K562 (cell line): ENCODE measurements around the gene CTRL. TPM values are rescaled to one million over a fixed set of nuclear protein-coding genes. Genes with fewer than 3 reads are reported as not detected.

Experiments used
- AFF4 ChIP-seq: sonication (generic); formaldehyde crosslinking; IDR thresholded peaks from 2 replicates; pipeline ENCODE4 v1.8.0; 2023; ENCODE audit warnings: mild to moderate bottlenecking, missing genetic modification reagents
- BRD9 ChIP-seq: fragments of 450-650 bp; IDR thresholded peaks from 2 replicates; pipeline ENCODE4 v1.6.1; 2018; ENCODE audit warnings: low read depth; ENCODE audit not compliant: partially characterized antibody
- CBX5 ChIP-seq: IDR thresholded peaks from 2 replicates; pipeline ENCODE4 v1.6.1; 2014; ENCODE audit warnings: low read depth, borderline replicate concordance
- EHMT2 ChIP-seq: fragments of 450-650 bp; IDR thresholded peaks from 2 replicates; pipeline ENCODE4 v1.6.1; 2018; ENCODE audit warnings: antibody characterized with exemption
- ELF4 ChIP-seq: fragments of 450-650 bp; formaldehyde crosslinking; IDR thresholded peaks from 2 replicates; pipeline ENCODE4 v1.4.0; 2022; ENCODE audit warnings: missing genetic modification characterization
- MAFK ChIP-seq: IDR thresholded peaks from 2 replicates; pipeline ENCODE4 v1.6.1; 2011; ENCODE audit warnings: low read length, improper control_type of control experiment
- MEIS2 ChIP-seq: fragments of 450-650 bp; IDR thresholded peaks from 2 replicates; pipeline ENCODE4 v1.6.1; 2014; ENCODE audit warnings: mild to moderate bottlenecking; ENCODE audit not compliant: partially characterized antibody
- RB1 ChIP-seq: fragments of 450-650 bp; IDR thresholded peaks from 2 replicates; pipeline ENCODE4 v1.6.1; 2017; ENCODE audit warnings: low read depth, mild to moderate bottlenecking
- SREBF1 ChIP-seq: fragments of 150-350 bp; IDR thresholded peaks from 2 replicates; pipeline ENCODE4 v1.6.1; 2014; ENCODE audit warnings: antibody characterized with exemption, low read depth, low read length, borderline replicate concordance
- ZC3H8 ChIP-seq: fragments of 450-650 bp; IDR thresholded peaks from 2 replicates; pipeline ENCODE4 v1.6.1; 2017
- ZNF146 ChIP-seq: IDR thresholded peaks from one replicate; pipeline ENCODE4 v1.6.1; 2018; ENCODE audit warnings: missing compliant biosample characterization; ENCODE audit not compliant: unreplicated experiment
- ZNF24 ChIP-seq: fragments of 450-650 bp; IDR thresholded peaks from 2 replicates; pipeline ENCODE4 v1.6.1; 2016
- ZNF778 ChIP-seq: fragments of 450-650 bp; formaldehyde crosslinking; IDR thresholded peaks from 2 replicates; pipeline ENCODE4 v1.4.0; 2020; ENCODE audit warnings: mild to moderate bottlenecking, moderate library complexity
- polyA plus RNA-seq, 8 experiments: library from polyadenylated mRNA; depleted of rRNA in 4 of 8; stranded (reverse) in 5 of 8; unstranded in 3 of 8; fragments of >200 nt; fragmentation: Nextera tagmentation in 2 of 8; fragmentation: Illumina TruSeq in 1 of 8; extraction: Ambion mirVana in 2 of 8; extraction: Trizol in 1 of 8; gene quantifications; 2 replicates each; pipeline versions ENCODE4 v1.2.1 to v1.2.3, GENCODE V29; 2011 to 2014; ENCODE audit warnings: inconsistent platforms in 1 of 8, missing spikeins in 1 of 8
- total RNA-seq, 7 experiments: library from RNA; depleted of rRNA in 6 of 7; stranded (reverse); fragments of >200 nt in 6 of 7; fragmentation: Illumina TruSeq in 2 of 7; extraction: Trizol in 2 of 7; gene quantifications; 2 replicates each; pipeline versions ENCODE4 v1.2.1 to v1.2.3, GENCODE V29; 2011 to 2021; ENCODE audit warnings: low replicate concordance in 1 of 7
- TF ChIP-seq, protein P1 (sequence below): fragments of 250-450 bp; sonication (Bioruptor Pico); IDR thresholded peaks from 2 replicates; pipeline ENCODE4 v1.4.0; 2020; ENCODE audit warnings: mild to moderate bottlenecking, moderate library complexity
- TF ChIP-seq, protein P2 (sequence below): fragments of 450-650 bp; formaldehyde crosslinking; IDR thresholded peaks from 2 replicates; pipeline ENCODE4 v1.4.0; 2020; ENCODE audit warnings: mild to moderate bottlenecking, mixed read lengths
- TF ChIP-seq, protein P3 (sequence below): sonication (generic); formaldehyde crosslinking; IDR thresholded peaks from 2 replicates; pipeline ENCODE4 v1.8.0; 2022; ENCODE audit warnings: missing genetic modification reagents, mild to moderate bottlenecking, moderate library complexity, borderline replicate concordance

Gene CTRL
- total and polyA plus RNA-seq, 9 of the 15 experiments (the other 6 are each of a cell fraction or from before 2014, with no cell fraction given): 1.4 to 5.6 (median 2.5) TPM

DNA sequence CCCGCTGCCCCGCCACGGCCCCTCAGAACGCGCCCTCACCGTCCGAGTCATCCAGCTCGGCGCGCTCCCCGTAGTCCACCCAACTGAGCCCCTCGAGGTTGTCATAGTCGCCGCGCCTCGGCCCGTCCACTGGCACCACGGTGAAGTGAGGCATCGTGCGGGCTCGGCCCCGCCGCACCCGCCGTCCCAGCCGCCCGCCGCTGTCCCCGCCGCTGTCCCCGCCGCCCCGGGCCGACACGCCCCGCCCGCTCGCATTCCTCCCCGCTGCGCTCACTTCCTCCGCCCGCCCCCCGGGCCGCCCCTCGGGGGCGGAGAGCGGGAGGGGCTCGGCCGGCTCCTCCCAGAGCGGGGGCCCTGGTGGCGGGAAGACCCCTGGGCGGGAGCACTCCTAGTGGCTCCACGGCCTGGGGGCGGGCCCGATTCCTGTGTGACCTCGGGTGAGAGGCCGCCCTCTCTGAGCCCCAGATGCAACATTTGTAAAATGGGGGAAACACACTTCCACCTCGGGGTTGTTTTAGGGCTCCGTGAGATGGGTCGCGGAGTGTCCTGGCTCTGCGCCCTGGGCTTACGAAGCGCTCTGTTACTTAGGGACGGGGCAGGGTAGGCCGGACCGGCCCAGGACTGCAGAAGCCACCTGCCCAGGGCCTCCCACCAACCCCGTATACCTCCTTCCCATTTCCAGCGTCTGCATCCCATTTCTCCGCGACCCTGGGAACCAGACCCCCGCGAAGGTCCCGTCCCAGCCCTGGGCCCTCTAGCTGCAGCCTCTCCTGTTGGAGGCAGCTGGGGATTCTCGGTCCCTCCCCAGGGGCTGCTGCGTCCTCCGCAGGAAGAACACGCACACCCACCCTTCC, 37.0 kb upstream of the CTRL start, which contains the start of gene SLC12A4 (continued):
- TF ChIP-seq, protein P1, sequence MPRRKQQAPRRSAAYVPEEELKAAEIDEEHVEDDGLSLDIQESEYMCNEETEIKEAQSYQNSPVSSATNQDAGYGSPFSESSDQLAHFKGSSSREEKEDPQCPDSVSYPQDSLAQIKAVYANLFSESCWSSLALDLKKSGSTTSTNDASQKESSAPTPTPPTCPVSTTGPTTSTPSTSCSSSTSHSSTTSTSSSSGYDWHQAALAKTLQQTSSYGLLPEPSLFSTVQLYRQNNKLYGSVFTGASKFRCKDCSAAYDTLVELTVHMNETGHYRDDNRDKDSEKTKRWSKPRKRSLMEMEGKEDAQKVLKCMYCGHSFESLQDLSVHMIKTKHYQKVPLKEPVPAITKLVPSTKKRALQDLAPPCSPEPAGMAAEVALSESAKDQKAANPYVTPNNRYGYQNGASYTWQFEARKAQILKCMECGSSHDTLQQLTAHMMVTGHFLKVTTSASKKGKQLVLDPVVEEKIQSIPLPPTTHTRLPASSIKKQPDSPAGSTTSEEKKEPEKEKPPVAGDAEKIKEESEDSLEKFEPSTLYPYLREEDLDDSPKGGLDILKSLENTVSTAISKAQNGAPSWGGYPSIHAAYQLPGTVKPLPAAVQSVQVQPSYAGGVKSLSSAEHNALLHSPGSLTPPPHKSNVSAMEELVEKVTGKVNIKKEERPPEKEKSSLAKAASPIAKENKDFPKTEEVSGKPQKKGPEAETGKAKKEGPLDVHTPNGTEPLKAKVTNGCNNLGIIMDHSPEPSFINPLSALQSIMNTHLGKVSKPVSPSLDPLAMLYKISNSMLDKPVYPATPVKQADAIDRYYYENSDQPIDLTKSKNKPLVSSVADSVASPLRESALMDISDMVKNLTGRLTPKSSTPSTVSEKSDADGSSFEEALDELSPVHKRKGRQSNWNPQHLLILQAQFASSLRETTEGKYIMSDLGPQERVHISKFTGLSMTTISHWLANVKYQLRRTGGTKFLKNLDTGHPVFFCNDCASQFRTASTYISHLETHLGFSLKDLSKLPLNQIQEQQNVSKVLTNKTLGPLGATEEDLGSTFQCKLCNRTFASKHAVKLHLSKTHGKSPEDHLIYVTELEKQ (CRISPR knock-in tag): no peak
- no peak for TF ChIP-seq ELF4 (CRISPR knock-in tag)
- 0 out of 2 replicates have a peak, but pooled peaks have one; percentile 11 for TF ChIP-seq CBX5
- no peak for TF ChIP-seq ZNF778 (CRISPR knock-in tag)
- TF ChIP-seq, protein P2, sequence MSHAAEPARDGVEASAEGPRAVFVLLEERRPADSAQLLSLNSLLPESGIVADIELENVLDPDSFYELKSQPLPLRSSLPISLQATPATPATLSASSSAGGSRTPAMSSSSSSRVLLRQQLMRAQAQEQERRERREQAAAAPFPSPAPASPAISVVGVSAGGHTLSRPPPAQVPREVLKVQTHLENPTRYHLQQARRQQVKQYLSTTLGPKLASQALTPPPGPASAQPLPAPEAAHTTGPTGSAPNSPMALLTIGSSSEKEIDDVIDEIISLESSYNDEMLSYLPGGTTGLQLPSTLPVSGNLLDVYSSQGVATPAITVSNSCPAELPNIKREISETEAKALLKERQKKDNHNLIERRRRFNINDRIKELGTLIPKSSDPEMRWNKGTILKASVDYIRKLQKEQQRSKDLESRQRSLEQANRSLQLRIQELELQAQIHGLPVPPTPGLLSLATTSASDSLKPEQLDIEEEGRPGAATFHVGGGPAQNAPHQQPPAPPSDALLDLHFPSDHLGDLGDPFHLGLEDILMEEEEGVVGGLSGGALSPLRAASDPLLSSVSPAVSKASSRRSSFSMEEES (CRISPR knock-in tag): no peak
- no peak for TF ChIP-seq MAFK
- TF ChIP-seq BRD9: peak; percentile 87
- TF ChIP-seq SREBF1: no peak
- no peak for TF ChIP-seq ZC3H8
- no peak for TF ChIP-seq ZNF146 (CRISPR knock-in tag)
- TF ChIP-seq MEIS2: no peak
- no peak for TF ChIP-seq ZNF24
- TF ChIP-seq EHMT2: no peak
- TF ChIP-seq, protein P3, sequence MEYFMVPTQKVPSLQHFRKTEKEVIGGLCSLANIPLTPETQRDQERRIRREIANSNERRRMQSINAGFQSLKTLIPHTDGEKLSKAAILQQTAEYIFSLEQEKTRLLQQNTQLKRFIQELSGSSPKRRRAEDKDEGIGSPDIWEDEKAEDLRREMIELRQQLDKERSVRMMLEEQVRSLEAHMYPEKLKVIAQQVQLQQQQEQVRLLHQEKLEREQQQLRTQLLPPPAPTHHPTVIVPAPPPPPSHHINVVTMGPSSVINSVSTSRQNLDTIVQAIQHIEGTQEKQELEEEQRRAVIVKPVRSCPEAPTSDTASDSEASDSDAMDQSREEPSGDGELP (CRISPR knock-in tag): peak; percentile 76; the same call in 1 of the 2 replicates
- TF ChIP-seq AFF4 (CRISPR knock-in tag): no peak
- TF ChIP-seq RB1: peak; percentile 95; the same call in 1 of the 2 replicates
